ENCODE data around the gene GNA12. TPM values are rescaled to one million over a fixed set of nuclear protein-coding genes. Genes with fewer than 3 reads are reported as not detected.

The GNA12 gene
- total and polyA plus RNA-seq, 4 donors, result 3.7 to 19.0 (median 11.3) TPM

- Histone ChIP-seq H3K4me3 (ENCODE audit: low read depth in 1 of 3, low read length in 3 of 3) (no peak overlapping the region), H3K9ac (ENCODE audit: low read depth in 1 of 2, low read length in 2 of 2) (no peak overlapping the region), H3K27me3 (ENCODE audit: control insufficient read depth in 4 of 4, insufficient read depth in 4 of 4, low read length in 3 of 4) (no peaks in the 10 kb centered on the region), H3K36me3 (ENCODE audit: control insufficient read depth in 4 of 4, insufficient read depth in 3 of 4, low read depth in 1 of 4, low read length in 3 of 4) (peaks cover 0 to 4% (median 0%) of the 10 kb centered on the region in 4 donors), H3K9me3 (ENCODE audit: control insufficient read depth in 4 of 4, low read length in 3 of 4) (peaks cover 0 to 2% (median 0%) of the 10 kb centered on the region in 4 donors), H3K27ac (ENCODE audit: low read depth in 1 of 2, low read length in 2 of 2) (no peak overlapping the region), H3K4me1 (ENCODE audit: control insufficient read depth in 4 of 4, insufficient read depth in 4 of 4, low read length in 3 of 4) (no peaks in the 10 kb centered on the region)
- WGBS, result 93% methylated on average over 3 of the region's 3 CpGs
- TF ChIP-seq REST (IDR thresholded peaks at IDR 0.05) (no peak), YY1 (IDR thresholded peaks at IDR 0.05) (no peak), JUND (IDR thresholded peaks at IDR 0.05) (no peak), RAD21 (IDR thresholded peaks at IDR 0.05) (no peak), HNF4G (IDR thresholded peaks at IDR 0.05) (no peak), HNF4A (conservative IDR thresholded peaks at IDR 0.05) (no peak), RXRA (IDR thresholded peaks at IDR 0.05) (no peak), SP1 (IDR thresholded peaks at IDR 0.05) (no peak), ATF3 (IDR thresholded peaks at IDR 0.05) (no peak), FOXA2 (IDR thresholded peaks at IDR 0.05) (no peak), EGR1 (IDR thresholded peaks at IDR 0.05; ENCODE audit: low read depth in 2 of 2) (no peak)
- DNase-seq (ENCODE audit: low spot score), result no peak
Measured at GRCh38 chr7:2753148-2753547, 91.0 kb downstream of the GNA12 start.

GRCh38 chr7:2751086-2751485 is 93.0 kb downstream of the GNA12 start:
- Histone ChIP-seq H3K9me3 (ENCODE audit: control insufficient read depth in 4 of 4, low read length in 3 of 4) (peaks cover 0 to 2% (median 0%) of the 10 kb centered on the region in 4 donors), H3K9ac (ENCODE audit: low read depth in 1 of 2, low read length in 2 of 2) (no peak overlapping the region), H3K27me3 (ENCODE audit: control insufficient read depth in 4 of 4, insufficient read depth in 4 of 4, low read length in 3 of 4) (no peaks in the 10 kb centered on the region), H3K27ac (ENCODE audit: low read depth in 1 of 2, low read length in 2 of 2) (no peak overlapping the region), H3K4me1 (ENCODE audit: control insufficient read depth in 4 of 4, insufficient read depth in 4 of 4, low read length in 3 of 4) (no peaks in the 10 kb centered on the region), H3K4me3 (ENCODE audit: low read depth in 1 of 3, low read length in 3 of 3) (no peak overlapping the region), H3K36me3 (ENCODE audit: control insufficient read depth in 4 of 4, insufficient read depth in 3 of 4, low read depth in 1 of 4, low read length in 3 of 4) (no peaks in the 10 kb centered on the region)
- DNase-seq (ENCODE audit: low spot score), result no peak
- 89% methylated on average over 5 of the region's 5 CpGs for WGBS
- no peak for TF ChIP-seq RXRA (IDR thresholded peaks at IDR 0.05)
- TF ChIP-seq MAX (IDR thresholded peaks at IDR 0.05), result no peak
- TF ChIP-seq HNF4A (conservative IDR thresholded peaks at IDR 0.05), result no peak
- no peak for TF ChIP-seq NR2F2 (IDR thresholded peaks at IDR 0.05)
- TF ChIP-seq CTCF (IDR thresholded peaks at IDR 0.05; ENCODE audit: low read depth, low read length, missing input control), result no peak
- TF ChIP-seq EGR1 (IDR thresholded peaks at IDR 0.05; ENCODE audit: low read depth in 2 of 2), result no peak
- no peak for TF ChIP-seq YY1 (IDR thresholded peaks at IDR 0.05)

Measured in liver (tissue), 9 donors.